RWPE1 (cell line): ENCODE data around the gene TBC1D32.
"Not testable (repeated sequence)": the region's sequence is repeated elsewhere in the genome, so short reads cannot be mapped to it uniquely, and the experiment has no call there.

Experiments used
- CTCF ChIA-PET: fragments of 350-600 bp; sonication (Branson Sonifier 250); formaldehyde crosslinking; extraction: SDS; loops from one replicate; lab custom pipeline; 2021; lab: Yijun Ruan, JAX
- POLR2A ChIA-PET: fragments of 400-600 bp; formaldehyde crosslinking; extraction: SDS; loops from one replicate; lab custom pipeline; 2020; ENCODE audit warnings: antibody characterized with exemption; ENCODE audit not compliant: low non-redundant PET; lab: Yijun Ruan, JAX
- DNase-seq: peaks from one replicate; pipeline ENCODE4 v3.0.0; 2012; ENCODE audit warnings: low spot score
- H3K27ac ChIP-seq: fragments of 450-650 bp; 2 replicates; pipeline ENCODE4 v1.5.1; 2017
- TF ChIP-seq, protein P1 (sequence below): fragments of 450-650 bp; conservative IDR thresholded peaks from 2 replicates; pipeline ENCODE4 v1.5.1; 2017; ENCODE audit warnings: low read depth, mild to moderate bottlenecking

The TBC1D32 gene

DNA sequence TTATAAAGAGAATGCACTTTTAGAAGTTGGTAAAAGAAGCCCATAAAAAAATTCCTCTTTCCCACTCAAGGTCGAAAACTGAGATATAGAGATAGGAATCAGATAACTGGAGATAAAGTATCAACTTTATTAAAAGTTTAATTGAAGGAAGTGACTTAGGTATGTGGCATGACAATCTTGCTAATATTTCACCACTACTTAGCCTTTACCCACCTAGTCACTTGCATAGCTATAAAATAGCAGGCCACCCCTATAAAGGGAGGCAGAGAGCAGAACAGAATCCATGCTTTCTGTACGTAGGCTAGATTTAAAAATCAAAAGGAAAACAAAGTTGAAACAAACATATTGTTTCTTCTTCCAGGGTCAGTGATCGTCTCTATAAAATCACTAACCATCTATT lies 13.2 kb upstream of the TBC1D32 start:
- POLR2A ChIA-PET: no interaction called here

DNA sequence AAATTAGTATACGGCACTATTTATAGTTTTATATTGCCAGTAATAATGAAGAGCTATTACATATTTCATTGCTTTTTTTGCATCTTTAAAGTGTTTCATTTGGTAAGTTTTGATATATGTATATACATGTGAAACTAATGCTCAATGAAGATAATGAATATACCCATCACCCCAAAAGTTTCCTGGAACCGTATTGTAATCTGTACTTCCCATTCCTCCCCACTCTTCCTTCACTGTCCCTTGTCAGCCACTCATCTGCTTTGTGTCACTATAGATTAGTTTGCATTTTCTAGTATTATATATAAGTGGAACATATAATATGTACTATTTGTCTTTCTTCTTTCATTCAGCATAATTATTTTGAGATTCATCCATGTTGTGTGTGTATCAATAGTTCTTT lies 10.3 kb upstream of the TBC1D32 start:
- no peak overlapping the region for H3K27ac ChIP-seq
- POLR2A ChIA-PET: no interaction called here
- TF ChIP-seq, protein P1, sequence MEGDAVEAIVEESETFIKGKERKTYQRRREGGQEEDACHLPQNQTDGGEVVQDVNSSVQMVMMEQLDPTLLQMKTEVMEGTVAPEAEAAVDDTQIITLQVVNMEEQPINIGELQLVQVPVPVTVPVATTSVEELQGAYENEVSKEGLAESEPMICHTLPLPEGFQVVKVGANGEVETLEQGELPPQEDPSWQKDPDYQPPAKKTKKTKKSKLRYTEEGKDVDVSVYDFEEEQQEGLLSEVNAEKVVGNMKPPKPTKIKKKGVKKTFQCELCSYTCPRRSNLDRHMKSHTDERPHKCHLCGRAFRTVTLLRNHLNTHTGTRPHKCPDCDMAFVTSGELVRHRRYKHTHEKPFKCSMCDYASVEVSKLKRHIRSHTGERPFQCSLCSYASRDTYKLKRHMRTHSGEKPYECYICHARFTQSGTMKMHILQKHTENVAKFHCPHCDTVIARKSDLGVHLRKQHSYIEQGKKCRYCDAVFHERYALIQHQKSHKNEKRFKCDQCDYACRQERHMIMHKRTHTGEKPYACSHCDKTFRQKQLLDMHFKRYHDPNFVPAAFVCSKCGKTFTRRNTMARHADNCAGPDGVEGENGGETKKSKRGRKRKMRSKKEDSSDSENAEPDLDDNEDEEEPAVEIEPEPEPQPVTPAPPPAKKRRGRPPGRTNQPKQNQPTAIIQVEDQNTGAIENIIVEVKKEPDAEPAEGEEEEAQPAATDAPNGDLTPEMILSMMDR: no peak
- CTCF ChIA-PET: interaction anchor here (0.8 kb wide), 1 partner anchor 1569 kb away, joined by 4 read pairs; no protein-coding TSS in a partner anchor
- no peak for DNase-seq

More for the DNA sequence above, 13.2 kb upstream of the TBC1D32 start:
- no peak overlapping the region for H3K27ac ChIP-seq
- TF ChIP-seq, protein P1: no peak
- no peak for DNase-seq
- CTCF ChIA-PET: interaction anchor here (0.5 kb wide), 1 partner anchor 140 kb away, joined by 3 read pairs; no protein-coding TSS in a partner anchor

DNA sequence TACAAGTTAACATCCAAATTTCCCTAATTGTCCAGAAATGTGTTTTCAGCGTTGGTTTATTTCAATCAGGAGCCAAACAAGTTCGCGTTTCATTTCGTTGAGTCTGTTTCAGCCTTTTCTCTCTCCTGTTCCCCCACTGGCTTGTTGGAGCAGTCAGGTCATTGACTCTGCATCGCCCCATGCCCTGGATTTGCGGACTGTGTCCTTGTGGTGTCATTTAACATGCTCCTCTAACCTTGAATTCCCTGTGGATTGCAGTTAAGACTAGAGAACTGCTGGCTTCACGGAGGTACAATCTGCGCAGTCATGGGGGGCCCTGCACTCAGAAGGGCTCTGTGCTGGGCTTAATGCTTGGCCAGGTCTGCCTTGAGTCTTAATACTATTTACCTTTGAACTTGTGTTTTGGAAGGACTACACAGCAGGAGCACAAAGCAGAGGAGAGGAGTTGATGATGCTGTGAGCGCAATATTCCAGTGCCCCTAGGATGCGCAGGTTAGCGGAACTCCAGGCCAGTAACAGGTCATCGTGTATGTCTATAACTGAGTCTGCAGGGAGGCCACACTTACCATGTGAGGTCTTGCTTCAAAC lies 5.5 kb upstream of the TBC1D32 start:
- DNase-seq: no peak
- H3K27ac ChIP-seq: no peak overlapping the region
- TF ChIP-seq, protein P1: no peak
- POLR2A ChIA-PET: no interaction called here
- CTCF ChIA-PET: interaction anchor here (0.6 kb wide), 1 partner anchor 1399 kb away, joined by 3 read pairs; no protein-coding TSS in a partner anchor

DNA sequence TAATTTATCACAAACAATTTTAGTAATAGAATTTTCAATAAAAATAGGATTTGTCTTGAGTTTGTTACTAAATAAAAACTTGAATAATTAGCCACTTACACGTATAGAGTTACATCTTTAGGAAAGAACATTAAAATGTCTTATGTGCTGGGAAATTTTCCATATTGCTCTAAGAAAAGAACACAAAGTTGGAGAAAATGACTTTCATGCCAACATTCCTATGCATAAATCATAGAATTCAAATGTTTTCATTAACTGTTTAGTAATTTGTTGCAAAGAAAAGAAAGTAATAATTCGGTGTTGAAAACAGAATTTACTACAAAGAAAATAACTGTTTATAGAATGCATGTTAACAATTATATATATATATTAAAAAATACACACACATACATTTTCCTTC lies 4.7 kb upstream of the TBC1D32 start:
- ChIA-PET CTCF (no interaction called here), POLR2A (no interaction called here)
- TF ChIP-seq, protein P1: no peak
- DNase-seq: no peak
- H3K27ac ChIP-seq: no peak overlapping the region

GRCh38 chr6:121338366-121338765 lies 4.1 kb upstream of the TBC1D32 start:
- DNase-seq: no peak
- ChIA-PET POLR2A (no interaction called here), CTCF (no interaction called here)
- TF ChIP-seq, protein P1: no peak
- H3K27ac ChIP-seq: no peak overlapping the region

DNA sequence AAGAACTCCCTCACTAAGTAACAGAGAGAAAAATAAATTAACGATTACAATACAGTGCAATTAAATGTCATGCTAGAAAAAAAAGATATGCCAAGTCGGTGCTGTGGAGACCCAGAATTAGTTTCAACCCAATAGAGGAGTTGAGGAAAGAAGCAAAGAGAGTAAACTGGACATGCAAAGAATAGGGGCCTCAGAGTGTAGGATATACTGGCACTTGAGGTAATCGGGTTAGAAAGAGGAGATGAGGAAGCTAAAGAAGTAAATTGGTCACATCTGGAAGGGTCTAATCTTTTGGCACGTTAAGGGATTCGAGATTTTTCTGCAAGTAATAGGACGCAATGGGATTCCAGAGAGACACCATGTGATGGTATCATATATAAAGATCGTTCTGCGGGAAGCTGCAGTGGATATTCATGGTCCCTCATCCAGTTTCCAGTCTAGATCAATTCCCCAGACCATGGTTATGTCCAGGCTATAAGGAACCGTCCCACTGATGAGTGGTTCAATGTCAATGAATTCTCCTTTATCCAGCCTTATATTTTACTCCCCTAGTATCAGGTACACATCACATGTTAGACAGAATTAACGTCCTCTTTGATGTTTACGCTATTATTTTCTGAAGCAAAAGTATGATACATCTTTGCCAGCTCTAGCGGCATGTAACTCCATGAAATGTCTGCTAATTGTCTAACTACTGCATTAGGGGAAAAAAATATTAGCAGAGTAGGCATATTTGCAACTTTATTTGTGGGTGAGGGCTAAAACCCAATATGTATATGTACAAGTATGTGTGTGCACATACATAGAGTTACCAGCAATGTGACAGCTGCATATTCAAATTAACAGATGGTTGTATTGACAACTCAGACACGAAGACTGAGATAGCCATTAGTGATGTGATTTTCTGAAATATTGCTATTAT lies 1.1 kb upstream of the TBC1D32 start:
- H3K27ac ChIP-seq: peak overlapping the region; percentile 91
- no peak for DNase-seq

DNA sequence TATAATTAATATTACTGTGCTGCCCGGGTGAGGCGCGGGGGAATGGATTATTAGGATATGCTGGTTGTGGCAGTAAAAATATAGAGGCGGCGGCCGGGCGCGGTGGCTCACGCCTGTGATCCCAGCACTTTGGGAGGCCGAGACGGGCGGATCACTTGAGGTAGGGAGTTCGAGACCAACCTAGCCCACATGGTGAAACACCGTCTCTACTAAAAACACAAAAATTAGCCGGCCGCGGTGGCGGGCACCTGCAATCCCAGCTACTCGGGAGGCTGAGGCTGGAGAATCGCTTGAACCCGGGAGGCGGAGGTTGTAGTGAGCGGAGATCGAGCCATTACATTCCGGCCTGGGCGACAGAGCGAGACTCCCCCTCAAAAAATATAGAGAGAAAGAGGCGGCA lies 586 bp downstream of the TBC1D32 start:
- CTCF ChIA-PET: interaction anchor here (0.6 to 0.7 kb wide), 2 partner anchors 125 to 277 kb away, joined by 3 read pairs; no protein-coding TSS in a partner anchor
- POLR2A ChIA-PET: not testable (repeated sequence)

More for the DNA sequence above, 1.1 kb upstream of the TBC1D32 start:
- POLR2A ChIA-PET: no interaction called here
- CTCF ChIA-PET: interaction anchor here (0.5 to 1.0 kb wide), 2 partner anchors 17 to 1024 kb away, joined by 3 to 4 read pairs; no protein-coding TSS in a partner anchor
- TF ChIP-seq, protein P1: no peak

More for the DNA sequence above, 586 bp downstream of the TBC1D32 start:
- H3K27ac ChIP-seq: peak overlapping the region; percentile 91; the same call in 1 of the 2 replicates
- not testable (repeated sequence) for DNase-seq
